Measurements from ENCODE around the gene LRFN2. TPM values are rescaled to one million over a fixed set of nuclear protein-coding genes. Genes with fewer than 3 reads are reported as not detected.

The LRFN2 gene
- total RNA-seq = not detected

GRCh38 chr6:40587240-40588069 lies at the start of gene LRFN2:
Gene LRFN2 (minus strand): TSS chr6:40587364.
- Histone ChIP-seq H3K27me3 (peaks cover 3 to 37% of the 10 kb centered on the region in 2 donors), H3K9me3 (no peaks in the 10 kb centered on the region), H3K36me3 (no peaks in the 10 kb centered on the region), H3K4me1 (peaks cover 0 to 4% of the 10 kb centered on the region in 2 donors), H3K27ac (no peak within 1 kb of the TSS), H3K4me3 (peak within 1 kb of the TSS; percentile 38 to 64 (median 51))
- TF ChIP-seq POLR2AphosphoS5 (IDR thresholded peaks at IDR 0.05) (no peak), POLR2A (IDR thresholded peaks at IDR 0.05) (no peak)
- TF ChIP-seq, protein P1, sequence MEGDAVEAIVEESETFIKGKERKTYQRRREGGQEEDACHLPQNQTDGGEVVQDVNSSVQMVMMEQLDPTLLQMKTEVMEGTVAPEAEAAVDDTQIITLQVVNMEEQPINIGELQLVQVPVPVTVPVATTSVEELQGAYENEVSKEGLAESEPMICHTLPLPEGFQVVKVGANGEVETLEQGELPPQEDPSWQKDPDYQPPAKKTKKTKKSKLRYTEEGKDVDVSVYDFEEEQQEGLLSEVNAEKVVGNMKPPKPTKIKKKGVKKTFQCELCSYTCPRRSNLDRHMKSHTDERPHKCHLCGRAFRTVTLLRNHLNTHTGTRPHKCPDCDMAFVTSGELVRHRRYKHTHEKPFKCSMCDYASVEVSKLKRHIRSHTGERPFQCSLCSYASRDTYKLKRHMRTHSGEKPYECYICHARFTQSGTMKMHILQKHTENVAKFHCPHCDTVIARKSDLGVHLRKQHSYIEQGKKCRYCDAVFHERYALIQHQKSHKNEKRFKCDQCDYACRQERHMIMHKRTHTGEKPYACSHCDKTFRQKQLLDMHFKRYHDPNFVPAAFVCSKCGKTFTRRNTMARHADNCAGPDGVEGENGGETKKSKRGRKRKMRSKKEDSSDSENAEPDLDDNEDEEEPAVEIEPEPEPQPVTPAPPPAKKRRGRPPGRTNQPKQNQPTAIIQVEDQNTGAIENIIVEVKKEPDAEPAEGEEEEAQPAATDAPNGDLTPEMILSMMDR (IDR thresholded peaks at IDR 0.05) = peak; percentile 35 to 77 (median 62)
- intact Hi-C loops (cut with DNase I; ENCODE audit: low total_unique reads) = no loop called here
- peak; percentile 33 to 72 for DNase-seq (ENCODE audit: low spot score in 2 of 2)

DNA sequence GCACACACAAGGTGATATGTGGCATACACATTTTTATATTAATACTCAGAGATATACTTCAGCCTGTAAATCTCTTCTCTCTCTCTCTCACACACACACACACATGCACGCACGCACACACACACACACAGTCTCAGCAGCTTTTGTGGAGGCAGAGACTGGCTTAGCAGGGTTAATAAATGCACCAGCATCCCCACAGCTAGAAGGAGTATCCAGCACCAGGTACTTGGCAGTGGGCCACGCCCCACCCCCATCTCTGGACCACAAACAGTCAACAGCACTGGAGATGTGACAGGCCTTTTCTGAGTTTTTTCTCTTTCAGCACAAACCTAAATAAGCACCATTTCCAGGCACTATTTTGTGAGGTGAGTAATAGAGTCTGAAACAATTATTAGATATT lies 47.3 kb upstream of the LRFN2 start:
- TF ChIP-seq POLR2AphosphoS5 (IDR thresholded peaks at IDR 0.05) (no peak), POLR2A (IDR thresholded peaks at IDR 0.05) (no peak)
- TF ChIP-seq, protein P1 (IDR thresholded peaks at IDR 0.05) = no peak
- Histone ChIP-seq H3K36me3 (no peaks in the 10 kb centered on the region), H3K27ac (no peak overlapping the region), H3K4me1 (no peaks in the 10 kb centered on the region), H3K27me3 (no peaks in the 10 kb centered on the region), H3K4me3 (no peak overlapping the region), H3K9me3 (no peaks in the 10 kb centered on the region)
- no peak for DNase-seq (ENCODE audit: low spot score in 2 of 2)
- intact Hi-C loops (cut with DNase I; ENCODE audit: low total_unique reads) = no loop called here

- no peaks in the 10 kb centered on the region for H3K9me3 ChIP-seq
- no peak for DNase-seq (ENCODE audit: low spot score in 2 of 2)
- no peak overlapping the region for H3K4me3 ChIP-seq
- TF ChIP-seq POLR2A (IDR thresholded peaks at IDR 0.05) (no peak), POLR2AphosphoS5 (IDR thresholded peaks at IDR 0.05) (no peak)
- TF ChIP-seq, protein P1 (IDR thresholded peaks at IDR 0.05) = no peak
- H3K4me1 ChIP-seq = no peaks in the 10 kb centered on the region
- H3K27ac ChIP-seq = no peak overlapping the region
- no peaks in the 10 kb centered on the region for H3K27me3 ChIP-seq
- H3K36me3 ChIP-seq = no peaks in the 10 kb centered on the region
- intact Hi-C loops (cut with DNase I; ENCODE audit: low total_unique reads) = no loop called here
Observed at GRCh38 chr6:40631744-40632143, 44.6 kb upstream of the LRFN2 start.

- H3K4me1 ChIP-seq = no peaks in the 10 kb centered on the region
- no peaks in the 10 kb centered on the region for H3K27me3 ChIP-seq
- TF ChIP-seq, protein P1 (IDR thresholded peaks at IDR 0.05) = no peak
- no peak for TF ChIP-seq POLR2AphosphoS5 (IDR thresholded peaks at IDR 0.05)
- no peak for TF ChIP-seq POLR2A (IDR thresholded peaks at IDR 0.05)
- DNase-seq (ENCODE audit: low spot score in 2 of 2) = no peak
- no peaks in the 10 kb centered on the region for H3K36me3 ChIP-seq
- intact Hi-C loops (cut with DNase I; ENCODE audit: low total_unique reads) = no loop called here
- H3K27ac ChIP-seq = no peak overlapping the region
- no peak overlapping the region for H3K4me3 ChIP-seq
- no peaks in the 10 kb centered on the region for H3K9me3 ChIP-seq
Observed at GRCh38 chr6:40630488-40630887, 43.3 kb upstream of the LRFN2 start.

DNA sequence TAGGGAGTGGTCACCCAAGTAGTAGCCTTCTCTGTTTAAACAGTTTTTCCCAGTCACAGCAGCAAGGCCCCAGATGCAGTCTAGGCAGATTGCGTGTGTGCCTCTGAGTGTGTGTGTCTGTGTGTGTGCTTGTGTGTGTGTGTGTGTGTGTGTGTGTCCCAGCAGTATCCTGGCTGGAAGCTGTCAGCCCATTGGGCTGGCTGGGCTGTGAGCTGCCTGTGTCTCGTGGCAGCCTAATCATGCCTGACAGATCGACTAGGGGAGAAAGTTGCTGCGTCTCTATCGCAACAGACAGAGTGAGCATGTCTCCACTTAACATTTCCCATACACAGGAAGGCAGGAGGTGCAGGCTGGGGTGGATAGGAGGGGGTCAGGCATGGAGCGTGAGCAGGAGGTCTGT lies 42.9 kb upstream of the LRFN2 start:
- no peak overlapping the region for H3K27ac ChIP-seq
- DNase-seq (ENCODE audit: low spot score in 2 of 2) = no peak
- no peaks in the 10 kb centered on the region for H3K27me3 ChIP-seq
- no peaks in the 10 kb centered on the region for H3K4me1 ChIP-seq
- H3K36me3 ChIP-seq = no peaks in the 10 kb centered on the region
- intact Hi-C loops (cut with DNase I; ENCODE audit: low total_unique reads) = no loop called here
- H3K4me3 ChIP-seq = no peak overlapping the region
- H3K9me3 ChIP-seq = no peaks in the 10 kb centered on the region
- TF ChIP-seq, protein P1 (IDR thresholded peaks at IDR 0.05) = no peak
- TF ChIP-seq POLR2A (IDR thresholded peaks at IDR 0.05) (no peak), POLR2AphosphoS5 (IDR thresholded peaks at IDR 0.05) (no peak)

All from breast epithelium (tissue), 4 donors.